Prostate gland (tissue), 2 donors: ENCODE results near the gene RHBDL1.
A peak's percentile ranks its signal among the peaks of the same experiment; 100 is the strongest.

Experiments used
- POLR2A ChIP-seq: fragments of 450-650 bp; IDR thresholded peaks from one replicate; pipeline ENCODE4 v1.6.1; 2016; ENCODE audit warnings: antibody characterized with exemption, mild to moderate bottlenecking
- POLR2AphosphoS5 ChIP-seq: sonication (generic); formaldehyde crosslinking; IDR thresholded peaks from one replicate; pipeline ENCODE4 v1.6.1; 2017; ENCODE audit warnings: antibody characterized with exemption
- TF ChIP-seq, protein P1 (sequence below), 4 experiments: fragments of 200-600 bp in 2 of 4; fragments of 450-650 bp in 2 of 4; sonication (generic) in 2 of 4; IDR thresholded peaks; 1 replicate in 3 of 4; 2 replicates in 1 of 4; pipeline ENCODE4 v1.5.1; 2016 to 2019; ENCODE audit warnings: antibody characterized with exemption in 4 of 4, mild to moderate bottlenecking in 2 of 4, moderate library complexity in 2 of 4

DNA sequence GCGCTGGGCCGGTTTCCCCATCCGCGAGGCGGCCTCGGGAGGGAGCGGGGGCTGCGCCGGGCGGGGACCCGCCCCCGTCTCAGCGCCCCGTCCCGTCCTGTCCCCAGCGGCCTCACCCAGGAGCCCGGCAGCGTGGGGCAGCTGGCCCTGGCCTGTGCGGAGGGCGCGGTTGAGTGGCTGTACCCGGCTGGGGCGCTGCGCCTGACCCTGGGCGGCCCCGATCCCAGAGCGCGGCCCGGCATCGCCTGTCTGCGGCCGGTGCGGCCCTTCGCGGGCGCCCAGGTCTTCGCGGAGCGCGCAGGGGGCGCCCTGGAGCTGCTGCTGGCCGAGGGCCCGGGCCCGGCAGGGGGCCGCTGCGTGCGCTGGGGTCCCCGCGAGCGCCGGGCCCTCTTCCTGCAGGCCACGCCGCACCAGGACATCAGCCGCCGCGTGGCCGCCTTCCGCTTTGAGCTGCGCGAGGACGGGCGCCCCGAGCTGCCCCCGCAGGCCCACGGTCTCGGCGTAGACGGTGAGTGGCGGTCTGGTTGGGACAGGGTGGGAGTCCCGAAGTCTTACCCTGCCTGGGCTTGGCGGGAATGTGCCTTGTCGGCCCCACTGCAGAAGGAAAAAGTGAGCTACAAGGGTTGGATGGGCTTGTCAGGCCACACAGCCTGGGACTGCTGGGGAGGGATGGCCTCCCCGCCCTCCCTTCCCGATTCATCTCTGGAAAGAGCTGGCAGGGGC is 40.2 kb downstream of the RHBDL1 start:
- TF ChIP-seq, protein P1, sequence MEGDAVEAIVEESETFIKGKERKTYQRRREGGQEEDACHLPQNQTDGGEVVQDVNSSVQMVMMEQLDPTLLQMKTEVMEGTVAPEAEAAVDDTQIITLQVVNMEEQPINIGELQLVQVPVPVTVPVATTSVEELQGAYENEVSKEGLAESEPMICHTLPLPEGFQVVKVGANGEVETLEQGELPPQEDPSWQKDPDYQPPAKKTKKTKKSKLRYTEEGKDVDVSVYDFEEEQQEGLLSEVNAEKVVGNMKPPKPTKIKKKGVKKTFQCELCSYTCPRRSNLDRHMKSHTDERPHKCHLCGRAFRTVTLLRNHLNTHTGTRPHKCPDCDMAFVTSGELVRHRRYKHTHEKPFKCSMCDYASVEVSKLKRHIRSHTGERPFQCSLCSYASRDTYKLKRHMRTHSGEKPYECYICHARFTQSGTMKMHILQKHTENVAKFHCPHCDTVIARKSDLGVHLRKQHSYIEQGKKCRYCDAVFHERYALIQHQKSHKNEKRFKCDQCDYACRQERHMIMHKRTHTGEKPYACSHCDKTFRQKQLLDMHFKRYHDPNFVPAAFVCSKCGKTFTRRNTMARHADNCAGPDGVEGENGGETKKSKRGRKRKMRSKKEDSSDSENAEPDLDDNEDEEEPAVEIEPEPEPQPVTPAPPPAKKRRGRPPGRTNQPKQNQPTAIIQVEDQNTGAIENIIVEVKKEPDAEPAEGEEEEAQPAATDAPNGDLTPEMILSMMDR (IDR thresholded peaks at IDR 0.05) = peak in 1 of 4 experiments; percentile 20
- TF ChIP-seq POLR2A = no peak
- no peak for TF ChIP-seq POLR2AphosphoS5
